ENCODE measurements around the gene HEATR9. TPM values are rescaled to one million over a fixed set of nuclear protein-coding genes. Genes with fewer than 3 reads are reported as not detected.

HEATR9 gene
- total RNA-seq, 1 experiment from 2014 or later = not detected

- no peak overlapping the region for H2AFZ ChIP-seq (ENCODE audit: low read depth, low read length, poor library complexity, severe bottlenecking)
- H3K9me2 ChIP-seq (ENCODE audit: insufficient read depth) = no peaks in the 10 kb centered on the region
- ATAC-seq (no peak), DNase-seq (ENCODE audit: low read depth, low spot score) (no peak)
- H4K20me1 ChIP-seq (ENCODE audit: insufficient read depth) = no peaks in the 10 kb centered on the region
- H3K4me1 ChIP-seq (ENCODE audit: control insufficient read depth in 1 of 2, insufficient read depth in 2 of 2, low read length in 2 of 2) = peaks cover 2 to 7% of the 10 kb centered on the region in 2 experiments; a peak in 3 of 4 replicates
- POLR2A ChIA-PET = no interaction called here
- no peaks in the 10 kb centered on the region for H3K9me3 ChIP-seq (ENCODE audit: control insufficient read depth in 1 of 2, insufficient read depth in 1 of 2, low read depth in 1 of 2, low read length in 2 of 2)
- H3K4me3 ChIP-seq (replicated peaks in 1 of 2; ENCODE audit: low read depth in 1 of 2, low read length in 2 of 2) = no peak overlapping the region
- CTCF ChIA-PET = no interaction called here
- H3K27me3 ChIP-seq (ENCODE audit: insufficient read depth, low read length) = no peaks in the 10 kb centered on the region
- RAD21 ChIA-PET (ENCODE audit: low non-redundant PET in 1 of 2, low total read pairs in 2 of 2, uncharacterized antibody in 2 of 2, unreplicated experiment in 2 of 2) = no interaction called here
- BruUV-seq (replicated peaks) = no TSS peak
- no peak overlapping the region for H3K27ac ChIP-seq (ENCODE audit: low read depth, low read length)
- no peaks in the 10 kb centered on the region for H3K79me2 ChIP-seq (ENCODE audit: insufficient read depth, low read length)
- no peak overlapping the region for H3K4me2 ChIP-seq (ENCODE audit: low read length)
- intact Hi-C loops (cut with micrococcal nuclease) = no loop called here
- H3K36me3 ChIP-seq (ENCODE audit: control insufficient read depth in 1 of 2, insufficient read depth in 2 of 2, low read length in 2 of 2) = no peaks in the 10 kb centered on the region
- TF ChIP-seq POLR2AphosphoS5 (IDR thresholded peaks at IDR 0.05; ENCODE audit: low read depth, low read length) (no peak), ZFX (IDR thresholded peaks at IDR 0.05) (no peak), CTCF (IDR thresholded peaks at IDR 0.05 in 2 of 3, conservative IDR thresholded peaks at IDR 0.05 in 1 of 3; ENCODE audit: borderline replicate concordance in 1 of 3, insufficient read depth in 1 of 3, low read depth in 2 of 3, low read length in 2 of 3) (no peak), FOSL1 (IDR thresholded peaks at IDR 0.05; ENCODE audit: low read depth) (no peak), ELF1 (IDR thresholded peaks at IDR 0.05; ENCODE audit: borderline replicate concordance, low read depth) (no peak), EZH2 (IDR thresholded peaks at IDR 0.05) (no peak), ATF3 (IDR thresholded peaks at IDR 0.05) (no peak), CBX3 (IDR thresholded peaks at IDR 0.05; ENCODE audit: low read depth) (no peak), REST (IDR thresholded peaks at IDR 0.05; ENCODE audit: low read depth) (no peak), EZH2phosphoT487 (IDR thresholded peaks at IDR 0.05; ENCODE audit: borderline replicate concordance) (no peak), MAX (IDR thresholded peaks at IDR 0.05) (no peak), YY1 (IDR thresholded peaks at IDR 0.05; ENCODE audit: extremely low read depth, insufficient replicate concordance, low read depth, low read length) (no peak), SIN3A (IDR thresholded peaks at IDR 0.05; ENCODE audit: low read depth) (no peak), EGR1 (IDR thresholded peaks at IDR 0.05; ENCODE audit: low read depth) (no peak), JUND (IDR thresholded peaks at IDR 0.05) (no peak), TCF7L2 (IDR thresholded peaks at IDR 0.05; ENCODE audit: borderline replicate concordance, extremely low read depth, insufficient read depth, insufficient read length) (no peak), SP1 (IDR thresholded peaks at IDR 0.05; ENCODE audit: low read depth) (no peak), POLR2A (IDR thresholded peaks at IDR 0.05; ENCODE audit: borderline replicate concordance, extremely low read depth, insufficient read depth, insufficient read length) (no peak)
- no peak overlapping the region for H3K9ac ChIP-seq (ENCODE audit: low read length)
Measured at GRCh38 chr17:35865412-35866340, 3.0 kb downstream of the HEATR9 start.
